Mesenchymal stem cell (in vitro differentiated cells and primary cell): ENCODE data around the gene ST7.

ENCODE experiments used
- DNase-seq: peaks from one replicate; pipeline ENCODE4 v3.0.0-alpha.2; 2013
- H2AFZ ChIP-seq: one replicate; pipeline ENCODE4 v1.6.1; 2013; ENCODE audit warnings: low read depth, mild to moderate bottlenecking, control low read depth, inconsistent platforms, low read length, moderate library complexity
- H2AK5ac ChIP-seq: 2 replicates; pipeline ENCODE4 v1.6.1; 2013; ENCODE audit warnings: low read length, moderate library complexity, mild to moderate bottlenecking, inconsistent platforms; ENCODE audit not compliant: severe bottlenecking
- H2BK120ac ChIP-seq: one replicate; pipeline ENCODE4 v1.6.1; 2013; ENCODE audit warnings: low read depth, mild to moderate bottlenecking, inconsistent platforms, low read length, moderate library complexity
- H2BK12ac ChIP-seq, 2 experiments: one replicate each; pipeline ENCODE4 v1.6.1; 2013; ENCODE audit warnings: inconsistent platforms in 2 of 2, low read length in 2 of 2, mild to moderate bottlenecking in 2 of 2, moderate library complexity in 2 of 2, control low read depth in 1 of 2
- H2BK15ac ChIP-seq: one replicate; pipeline ENCODE4 v1.6.1; 2013; ENCODE audit warnings: mild to moderate bottlenecking, low read depth, inconsistent platforms; ENCODE audit not compliant: poor library complexity, severe bottlenecking
- H2BK5ac ChIP-seq: 2 replicates; pipeline ENCODE4 v1.6.1; 2013; ENCODE audit warnings: low read depth, mild to moderate bottlenecking, low read length, control low read depth, inconsistent platforms; ENCODE audit not compliant: poor library complexity, severe bottlenecking
- H3K14ac ChIP-seq, 2 experiments: one replicate each; pipeline ENCODE4 v1.6.1; 2013; ENCODE audit warnings: inconsistent platforms in 2 of 2, low read length in 2 of 2, control low read depth in 1 of 2, mild to moderate bottlenecking in 1 of 2, moderate library complexity in 1 of 2
- H3K18ac ChIP-seq, 2 experiments: one replicate each; pipeline ENCODE4 v1.6.1; 2013; ENCODE audit warnings: inconsistent platforms in 2 of 2, low read length in 2 of 2, control low read depth in 1 of 2, low read depth in 1 of 2, mild to moderate bottlenecking in 1 of 2
- H3K23ac ChIP-seq, 2 experiments: one replicate each; pipeline ENCODE4 v1.6.1; 2013; ENCODE audit warnings: inconsistent platforms in 2 of 2, low read length in 2 of 2, mild to moderate bottlenecking in 2 of 2, moderate library complexity in 2 of 2, control low read depth in 1 of 2
- H3K27ac ChIP-seq: 2 replicates; pipeline ENCODE4 v1.5.1; 2013; ENCODE audit warnings: mild to moderate bottlenecking, moderate library complexity, low read length, control low read depth, inconsistent platforms; ENCODE audit not compliant: poor library complexity, severe bottlenecking
- H3K27me3 ChIP-seq, 2 experiments: 2 replicates each; pipeline versions ENCODE4 v1.6.1 to v1.7.0; 2013; ENCODE audit warnings: low read length in 2 of 2, mild to moderate bottlenecking in 2 of 2, moderate library complexity in 2 of 2, control low read depth in 1 of 2, inconsistent platforms in 1 of 2; ENCODE audit not compliant: control insufficient read depth in 1 of 2, insufficient read depth in 1 of 2
- H3K36me3 ChIP-seq, 2 experiments: 2 replicates each; pipeline versions ENCODE4 v1.6.1 to v1.7.0; 2013; ENCODE audit warnings: low read length in 2 of 2, control low read depth in 1 of 2, inconsistent platforms in 1 of 2, low read depth in 1 of 2, mild to moderate bottlenecking in 1 of 2; ENCODE audit not compliant: insufficient read depth in 2 of 2, control insufficient read depth in 1 of 2
- H3K4ac ChIP-seq, 2 experiments: one replicate each; pipeline ENCODE4 v1.6.1; 2013; ENCODE audit warnings: inconsistent platforms in 2 of 2, low read length in 2 of 2, mild to moderate bottlenecking in 2 of 2, moderate library complexity in 2 of 2, control low read depth in 1 of 2, low read depth in 1 of 2
- H3K4me1 ChIP-seq: 2 replicates; pipeline ENCODE4 v1.6.1; 2013; ENCODE audit warnings: low read depth, low read length, control low read depth; ENCODE audit not compliant: control insufficient read depth, insufficient read depth
- H3K4me2 ChIP-seq: 2 replicates; pipeline ENCODE4 v1.6.1; 2013; ENCODE audit warnings: low read length, mild to moderate bottlenecking, inconsistent platforms; ENCODE audit not compliant: poor library complexity, severe bottlenecking
- H3K4me3 ChIP-seq, 2 experiments: 2 replicates each; pipeline versions ENCODE4 v1.5.1 to v1.7.0; 2013; ENCODE audit warnings: low read length in 2 of 2, mild to moderate bottlenecking in 2 of 2, control low read depth in 1 of 2, low read depth in 1 of 2; ENCODE audit not compliant: insufficient read depth in 1 of 2
- H3K79me1 ChIP-seq: replicated peaks from 2 replicates; pipeline ENCODE4 v1.6.1; 2013; ENCODE audit warnings: mild to moderate bottlenecking, control low read depth, low read length, inconsistent platforms; ENCODE audit not compliant: poor library complexity, severe bottlenecking
- H3K9ac ChIP-seq: 2 replicates; pipeline ENCODE4 v1.7.0; 2013; ENCODE audit warnings: mild to moderate bottlenecking, low read length, moderate library complexity
- H3K9me3 ChIP-seq: 2 replicates; pipeline ENCODE4 v1.7.0; 2013; ENCODE audit warnings: mild to moderate bottlenecking, low read length; ENCODE audit not compliant: control insufficient read depth
- H4K8ac ChIP-seq: one replicate; pipeline ENCODE4 v1.6.1; 2013; ENCODE audit warnings: inconsistent platforms, mild to moderate bottlenecking, low read length, moderate library complexity
- H4K91ac ChIP-seq: one replicate; pipeline ENCODE4 v1.6.1; 2013; ENCODE audit warnings: mild to moderate bottlenecking, low read length, inconsistent platforms
- WGBS: methylation state at CpG from one replicate; pipeline ENCODE4 v1.1.7; 2013; ENCODE audit warnings: mixed read lengths; 5-methylcytosine and 5-hydroxymethylcytosine counted together

Gene ST7

DNA sequence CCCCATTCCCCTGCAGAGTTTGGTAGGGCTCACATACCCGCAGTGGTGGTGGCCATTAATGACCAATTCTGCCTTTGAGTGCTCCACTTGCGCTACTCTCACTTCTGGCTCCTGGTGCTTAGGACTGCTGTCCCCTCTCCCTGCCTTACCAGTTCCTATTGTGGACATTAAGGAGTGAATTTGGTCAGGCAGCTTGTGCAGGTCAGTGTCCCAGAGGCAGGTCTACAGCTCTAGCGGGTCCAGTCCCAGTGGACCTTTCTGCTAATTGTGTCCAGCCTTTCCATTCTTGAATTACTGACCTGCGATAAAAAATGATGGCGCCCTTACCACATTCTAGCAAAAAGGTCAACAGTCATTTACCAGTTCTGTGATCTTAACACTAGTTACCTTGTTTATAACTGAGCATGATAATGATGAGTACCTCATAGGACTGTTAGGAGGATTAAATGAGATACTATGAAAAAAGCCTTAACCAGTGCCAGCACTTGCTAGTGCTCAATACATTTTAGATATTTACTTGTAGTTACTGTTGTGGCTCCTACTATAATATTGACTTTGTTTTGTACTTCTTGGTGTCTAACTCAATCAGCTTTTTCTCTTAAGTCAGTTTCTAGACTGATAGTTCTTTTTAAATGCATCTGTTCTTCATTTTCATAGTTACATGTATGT is 14.1 kb downstream of the ST7 start:
- Histone ChIP-seq H3K4ac (no peak overlapping the region), H3K27me3 (no peaks in the 10 kb centered on the region), H4K8ac (peak overlapping the region; percentile 41), H3K23ac (no peak overlapping the region), H3K18ac (no peak overlapping the region), H2BK15ac (no peak overlapping the region), H3K4me3 (no peak overlapping the region), H3K4me1 (peaks cover 2% of the 10 kb centered on the region), H2BK120ac (no peak overlapping the region), H2BK12ac (no peak overlapping the region), H3K36me3 (no peaks in the 10 kb centered on the region), H4K91ac (no peak overlapping the region), H3K9ac (no peak overlapping the region), H3K27ac (no peak overlapping the region), H2BK5ac (no peak overlapping the region), H2AK5ac (no peak overlapping the region), H3K4me2 (no peak overlapping the region), H3K14ac (no peak overlapping the region), H3K79me1 (peaks cover 26% of the 10 kb centered on the region), H3K9me3 (no peaks in the 10 kb centered on the region), H2AFZ (no peak overlapping the region)
- DNase-seq = no peak
- WGBS = 97% methylated on average over 5 of the region's 5 CpGs

DNA sequence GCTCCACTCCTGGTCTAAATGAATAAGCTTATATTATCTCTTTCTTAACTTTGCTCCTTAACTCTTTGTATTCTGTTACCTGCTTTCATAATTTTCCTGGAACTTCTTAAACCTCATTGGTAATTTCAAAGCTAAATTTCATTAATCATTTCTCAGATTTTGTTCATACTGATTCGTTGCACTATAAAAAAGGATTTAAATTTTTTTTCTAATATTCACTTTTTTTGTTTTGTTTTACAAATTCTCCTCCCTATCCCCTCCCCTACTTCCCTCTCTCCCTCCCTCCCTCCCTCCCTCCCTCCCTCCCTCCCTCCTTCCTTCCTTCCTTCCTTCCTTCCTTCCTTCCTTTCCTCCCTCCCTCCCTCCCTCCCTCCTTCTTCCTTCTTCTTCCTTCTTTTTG is 14.7 kb downstream of the ST7 start:
- H3K27me3 ChIP-seq = no peaks in the 10 kb centered on the region
- WGBS = no CpG with 5 or more reads among the region's 1 CpG

DNA sequence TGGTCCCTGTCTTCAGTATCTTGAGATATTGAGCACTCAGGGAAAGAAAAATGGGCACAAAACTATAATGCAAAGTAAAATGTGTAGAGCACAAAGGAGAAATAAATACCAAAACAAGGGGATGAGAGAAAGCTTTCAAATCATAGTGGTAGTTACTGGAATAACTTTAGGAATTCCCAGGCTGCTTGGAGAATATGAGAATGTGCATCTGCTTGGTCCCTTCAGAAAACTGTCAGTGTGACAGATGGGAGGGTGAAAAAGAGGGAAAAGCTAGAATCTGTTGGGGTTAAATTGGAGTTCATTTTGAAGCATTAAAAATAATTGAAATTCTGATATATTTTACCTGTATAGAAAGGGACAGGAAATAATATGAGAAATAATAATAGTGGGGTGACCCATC is 15.3 kb downstream of the ST7 start:
- no peak overlapping the region for H2BK15ac ChIP-seq
- H3K9me3 ChIP-seq = no peaks in the 10 kb centered on the region
- H3K79me1 ChIP-seq = peaks cover 32% of the 10 kb centered on the region
- no peak overlapping the region for H3K27ac ChIP-seq
- no peak overlapping the region for H4K8ac ChIP-seq
- no peak overlapping the region for H2BK12ac ChIP-seq
- no peak overlapping the region for H3K4ac ChIP-seq
- no peak for DNase-seq
- H2AK5ac ChIP-seq = no peak overlapping the region
- H3K4me1 ChIP-seq = peaks cover 2% of the 10 kb centered on the region
- no peak overlapping the region for H3K4me3 ChIP-seq
- H4K91ac ChIP-seq = no peak overlapping the region
- no peak overlapping the region for H2BK120ac ChIP-seq
- no peak overlapping the region for H3K23ac ChIP-seq
- no peak overlapping the region for H3K9ac ChIP-seq
- no peak overlapping the region for H3K14ac ChIP-seq
- peaks cover 3% of the 10 kb centered on the region in 2 experiments for H3K36me3 ChIP-seq
- H3K27me3 ChIP-seq = no peaks in the 10 kb centered on the region
- no peak overlapping the region for H3K4me2 ChIP-seq
- H2AFZ ChIP-seq = no peak overlapping the region
- no peak overlapping the region for H2BK5ac ChIP-seq
- H3K18ac ChIP-seq = no peak overlapping the region

More for the DNA sequence above, 14.7 kb downstream of the ST7 start:
- DNase-seq = no peak
- Histone ChIP-seq H3K23ac (no peak overlapping the region), H3K9me3 (no peaks in the 10 kb centered on the region), H3K14ac (no peak overlapping the region), H3K4me3 (no peak overlapping the region), H4K8ac (no peak overlapping the region), H3K18ac (no peak overlapping the region), H3K9ac (no peak overlapping the region), H3K36me3 (peaks cover 3% of the 10 kb centered on the region in 2 experiments), H2BK15ac (no peak overlapping the region), H3K4me1 (peaks cover 2% of the 10 kb centered on the region), H2BK120ac (no peak overlapping the region), H2BK12ac (no peak overlapping the region), H2AFZ (no peak overlapping the region), H3K4ac (no peak overlapping the region), H2AK5ac (no peak overlapping the region), H2BK5ac (no peak overlapping the region), H3K4me2 (no peak overlapping the region), H3K79me1 (peaks cover 29% of the 10 kb centered on the region), H4K91ac (no peak overlapping the region), H3K27ac (no peak overlapping the region)

DNA sequence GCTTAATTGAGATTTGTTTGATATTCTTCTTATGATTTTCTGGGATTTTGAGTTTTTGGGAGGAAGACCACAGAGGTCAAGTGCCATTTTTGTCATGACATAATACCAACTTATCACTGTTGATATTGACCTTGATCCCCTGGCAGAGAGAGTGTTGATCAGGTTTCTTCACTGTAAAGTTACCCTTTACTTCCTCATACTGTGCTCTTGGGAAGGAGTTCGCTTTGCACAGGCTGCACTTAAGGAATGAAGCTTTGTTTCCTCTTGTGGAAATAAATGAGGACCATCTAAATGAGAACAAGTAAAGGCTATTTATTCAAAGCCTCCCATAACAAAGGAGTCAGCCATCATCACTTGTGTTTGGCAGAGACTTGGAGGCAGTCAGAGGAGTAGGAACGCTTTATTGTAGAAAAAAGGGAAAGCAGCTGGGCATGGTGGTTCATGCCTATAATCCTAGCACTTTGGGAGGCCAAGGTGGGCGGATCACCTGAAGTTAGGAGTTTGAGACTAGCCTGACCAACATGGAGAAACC is 16.1 kb downstream of the ST7 start:
- no peak overlapping the region for H3K23ac ChIP-seq
- H2BK5ac ChIP-seq = no peak overlapping the region
- no peak overlapping the region for H2BK12ac ChIP-seq
- H3K4me2 ChIP-seq = no peak overlapping the region
- H3K27ac ChIP-seq = no peak overlapping the region
- no peak overlapping the region for H4K8ac ChIP-seq
- no peak overlapping the region for H3K4me3 ChIP-seq
- no peak overlapping the region for H2BK120ac ChIP-seq
- H3K36me3 ChIP-seq = peaks cover 3% of the 10 kb centered on the region in 2 experiments
- no peak overlapping the region for H4K91ac ChIP-seq
- H3K9ac ChIP-seq = no peak overlapping the region
- no peak overlapping the region for H3K4ac ChIP-seq
- H2AK5ac ChIP-seq = no peak overlapping the region
- 95% methylated on average over 2 of the region's 3 CpGs for WGBS
- no peak overlapping the region for H2AFZ ChIP-seq
- DNase-seq = no peak
- H3K27me3 ChIP-seq = no peaks in the 10 kb centered on the region
- no peak overlapping the region for H3K14ac ChIP-seq
- no peak overlapping the region for H2BK15ac ChIP-seq
- H3K4me1 ChIP-seq = peaks cover 2% of the 10 kb centered on the region
- H3K9me3 ChIP-seq = no peaks in the 10 kb centered on the region
- peaks cover 32% of the 10 kb centered on the region for H3K79me1 ChIP-seq
- no peak overlapping the region for H3K18ac ChIP-seq
